Urothelium cell line (cell line): Measurements from ENCODE around the gene TSPAN11.

ENCODE experiments used
- DNase-seq: peaks from one replicate; pipeline ENCODE4 v3.0.0; 2011; ENCODE audit warnings: low spot score, mixed read lengths
- FAIRE-seq: peaks from 2 replicates; lab custom pipeline; 2011; peaks lifted over from hg19 to GRCh38; lab: Jason Lieb, UNC

TSPAN11 gene

GRCh38 chr12:30910038-30910350 is 16.6 kb upstream of the TSPAN11 start:
- FAIRE-seq (no peak), DNase-seq (no peak)

- DNase-seq (no peak), FAIRE-seq (no peak)
These were observed 15.3 kb upstream of the TSPAN11 start for GRCh38 chr12:30911207-30911606.

- FAIRE-seq, result no peak
- DNase-seq, result no peak
These were observed 13.2 kb upstream of the TSPAN11 start for GRCh38 chr12:30913323-30913722.

GRCh38 chr12:30914986-30915591 is 11.5 kb upstream of the TSPAN11 start:
- DNase-seq (no peak), FAIRE-seq (no peak)

- no peak for FAIRE-seq
These were observed 3.5 kb upstream of the TSPAN11 start for GRCh38 chr12:30923057-30923456.

GRCh38 chr12:30925607-30926242 is 823 bp upstream of the TSPAN11 start:
- no peak for DNase-seq

More at GRCh38 chr12:30923057-30923456, 3.5 kb upstream of the TSPAN11 start:
- DNase-seq, result no peak

GRCh38 chr12:30927222-30927611 is 669 bp downstream of the TSPAN11 start:
- DNase-seq (no peak), FAIRE-seq (no peak)

More at GRCh38 chr12:30925607-30926242, 823 bp upstream of the TSPAN11 start:
- FAIRE-seq, result no peak

GRCh38 chr12:30928356-30929244 is 2.1 kb downstream of the TSPAN11 start:
- FAIRE-seq (no peak), DNase-seq (no peak)

- no peak for DNase-seq
- no peak for FAIRE-seq
These were observed 3.7 kb downstream of the TSPAN11 start for GRCh38 chr12:30930238-30930637.

- no peak for FAIRE-seq
- DNase-seq, result no peak
These were observed 4.1 kb downstream of the TSPAN11 start for GRCh38 chr12:30930641-30931040.

- FAIRE-seq (no peak), DNase-seq (no peak)
These were observed 6.3 kb downstream of the TSPAN11 start for GRCh38 chr12:30932881-30933280.

- FAIRE-seq, result no peak
- DNase-seq, result no peak
These were observed 8.3 kb downstream of the TSPAN11 start for GRCh38 chr12:30934811-30935210.

- FAIRE-seq, result no peak
These were observed 9.5 kb downstream of the TSPAN11 start for GRCh38 chr12:30936036-30936435.

GRCh38 chr12:30939234-30939633 is 12.7 kb downstream of the TSPAN11 start:
- DNase-seq (no peak), FAIRE-seq (no peak)

More at GRCh38 chr12:30936036-30936435, 9.5 kb downstream of the TSPAN11 start:
- DNase-seq, result no peak

GRCh38 chr12:30942486-30942885 is 15.9 kb downstream of the TSPAN11 start:
- DNase-seq (no peak), FAIRE-seq (no peak)

- FAIRE-seq, result no peak
- DNase-seq, result no peak
These were observed 16.4 kb downstream of the TSPAN11 start for GRCh38 chr12:30942936-30943335.

- DNase-seq (no peak), FAIRE-seq (no peak)
These were observed 19.1 kb downstream of the TSPAN11 start for GRCh38 chr12:30945443-30946164.

- DNase-seq (no peak), FAIRE-seq (no peak)
These were observed 25.5 kb downstream of the TSPAN11 start for GRCh38 chr12:30952015-30952414.

- FAIRE-seq, result no peak
- no peak for DNase-seq
These were observed 26.7 kb downstream of the TSPAN11 start for GRCh38 chr12:30953257-30953656.

- FAIRE-seq, result no peak
- DNase-seq, result no peak
These were observed 27.6 kb downstream of the TSPAN11 start for GRCh38 chr12:30953951-30954751.
